Measurements from ENCODE around the gene GCSAM.
"Not testable (repeated sequence)": the region's sequence is repeated elsewhere in the genome, so short reads cannot be mapped to it uniquely, and the experiment has no call there.

Gene GCSAM

GRCh38 chr3:112072387-112073060, 60.5 kb downstream of the GCSAM start:
- not testable (repeated sequence) for DNase-seq (ENCODE audit: low spot score)
